ENCODE measurements around the gene CAPN9. TPM values are rescaled to one million over a fixed set of nuclear protein-coding genes. Genes with fewer than 3 reads are reported as not detected.

CAPN9 gene
- total RNA-seq, 4 donors from 2014 or later: not detected

DNA sequence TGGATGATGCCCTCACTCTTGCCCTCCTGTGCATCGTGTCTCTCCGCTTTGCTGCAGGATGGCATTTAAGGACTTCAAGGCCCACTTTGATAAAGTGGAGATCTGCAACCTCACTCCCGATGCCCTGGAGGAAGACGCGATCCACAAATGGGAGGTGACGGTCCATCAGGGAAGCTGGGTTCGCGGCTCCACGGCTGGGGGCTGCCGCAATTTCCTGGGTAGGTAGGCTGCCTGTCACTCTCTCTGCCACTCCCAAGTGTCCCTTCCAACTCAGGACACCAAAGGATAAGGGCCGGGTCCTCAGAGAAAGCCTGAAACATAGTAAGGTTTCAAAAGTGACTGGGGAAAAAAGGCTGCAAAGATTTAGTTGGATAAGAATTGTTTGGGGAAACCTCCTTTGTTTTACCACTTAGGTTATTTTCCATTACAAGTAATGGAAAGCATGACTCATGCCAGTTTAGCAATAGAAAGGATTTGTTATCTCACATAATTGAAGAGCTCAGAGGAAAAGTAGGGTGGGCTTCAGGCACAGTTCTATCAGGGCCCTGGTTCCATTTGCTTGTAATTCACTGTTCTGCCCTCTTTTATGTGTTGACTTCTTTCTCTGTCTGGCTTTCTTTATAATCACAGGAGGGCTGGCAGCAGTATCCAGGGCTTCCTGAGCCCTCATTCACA is 31.9 kb downstream of the CAPN9 start:
- Histone ChIP-seq H3K27me3 (peaks cover 0 to 3% (median 0%) of the 10 kb centered on the region in 3 donors), H3K4me3 (no peak overlapping the region), H3K4me1 (no peaks in the 10 kb centered on the region), H3K27ac (no peak overlapping the region), H3K9me3 (no peaks in the 10 kb centered on the region), H3K36me3 (no peaks in the 10 kb centered on the region)
- in situ Hi-C loops (cut with MboI; ENCODE audit: low sequenced_read_pairs in 4 of 4) (loop anchor here in 2 of 4 donors (10.0 to 25.0 kb wide), 2 partner anchors 144 to 408 kb away; no protein-coding TSS in a partner anchor), intact Hi-C loops (cut with DNase I; ENCODE audit: low total_unique reads) (no loop called here)
- DNase-seq (no peak), ATAC-seq (no peak)
- TF ChIP-seq, protein P1, sequence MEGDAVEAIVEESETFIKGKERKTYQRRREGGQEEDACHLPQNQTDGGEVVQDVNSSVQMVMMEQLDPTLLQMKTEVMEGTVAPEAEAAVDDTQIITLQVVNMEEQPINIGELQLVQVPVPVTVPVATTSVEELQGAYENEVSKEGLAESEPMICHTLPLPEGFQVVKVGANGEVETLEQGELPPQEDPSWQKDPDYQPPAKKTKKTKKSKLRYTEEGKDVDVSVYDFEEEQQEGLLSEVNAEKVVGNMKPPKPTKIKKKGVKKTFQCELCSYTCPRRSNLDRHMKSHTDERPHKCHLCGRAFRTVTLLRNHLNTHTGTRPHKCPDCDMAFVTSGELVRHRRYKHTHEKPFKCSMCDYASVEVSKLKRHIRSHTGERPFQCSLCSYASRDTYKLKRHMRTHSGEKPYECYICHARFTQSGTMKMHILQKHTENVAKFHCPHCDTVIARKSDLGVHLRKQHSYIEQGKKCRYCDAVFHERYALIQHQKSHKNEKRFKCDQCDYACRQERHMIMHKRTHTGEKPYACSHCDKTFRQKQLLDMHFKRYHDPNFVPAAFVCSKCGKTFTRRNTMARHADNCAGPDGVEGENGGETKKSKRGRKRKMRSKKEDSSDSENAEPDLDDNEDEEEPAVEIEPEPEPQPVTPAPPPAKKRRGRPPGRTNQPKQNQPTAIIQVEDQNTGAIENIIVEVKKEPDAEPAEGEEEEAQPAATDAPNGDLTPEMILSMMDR (IDR thresholded peaks at IDR 0.05 in 4 of 5, conservative IDR thresholded peaks at IDR 0.05 in 1 of 5): no peak
- no peak for TF ChIP-seq POLR2A (IDR thresholded peaks at IDR 0.05)

DNA sequence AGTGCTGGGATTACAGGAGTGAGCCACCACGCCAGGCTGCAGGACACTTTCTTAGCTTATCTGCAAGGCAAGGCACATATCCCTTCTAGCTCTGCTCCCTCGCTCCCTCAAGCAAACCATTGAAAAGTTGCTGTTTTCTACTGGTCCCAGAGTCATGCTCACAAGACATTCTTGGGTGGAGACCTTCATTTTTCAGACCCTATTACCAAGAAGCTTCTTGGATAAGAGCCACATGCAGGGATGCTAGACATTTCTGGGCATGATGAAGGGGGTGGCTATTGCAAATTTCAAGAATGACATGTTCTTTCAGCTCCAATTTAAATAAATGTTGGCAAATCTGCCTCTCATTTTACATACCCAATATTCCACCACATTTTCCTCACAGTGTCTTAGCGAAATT is 33.9 kb downstream of the CAPN9 start:
- ATAC-seq: no peak
- H3K4me3 ChIP-seq: no peak overlapping the region
- H3K36me3 ChIP-seq: no peaks in the 10 kb centered on the region
- H3K4me1 ChIP-seq: no peaks in the 10 kb centered on the region
- in situ Hi-C loops (cut with MboI; ENCODE audit: low sequenced_read_pairs in 4 of 4) (loop anchor here in 1 of 4 donors (25.0 kb wide), 1 partner anchor 406 kb away; no protein-coding TSS in a partner anchor), intact Hi-C loops (cut with DNase I; ENCODE audit: low total_unique reads) (no loop called here)
- H3K27ac ChIP-seq: no peak overlapping the region
- H3K27me3 ChIP-seq: peaks cover 0 to 3% (median 0%) of the 10 kb centered on the region in 3 donors
- TF ChIP-seq, protein P1 (IDR thresholded peaks at IDR 0.05 in 4 of 5, conservative IDR thresholded peaks at IDR 0.05 in 1 of 5): no peak
- no peak for TF ChIP-seq POLR2A (IDR thresholded peaks at IDR 0.05)
- DNase-seq: no peak
- no peaks in the 10 kb centered on the region for H3K9me3 ChIP-seq

DNA sequence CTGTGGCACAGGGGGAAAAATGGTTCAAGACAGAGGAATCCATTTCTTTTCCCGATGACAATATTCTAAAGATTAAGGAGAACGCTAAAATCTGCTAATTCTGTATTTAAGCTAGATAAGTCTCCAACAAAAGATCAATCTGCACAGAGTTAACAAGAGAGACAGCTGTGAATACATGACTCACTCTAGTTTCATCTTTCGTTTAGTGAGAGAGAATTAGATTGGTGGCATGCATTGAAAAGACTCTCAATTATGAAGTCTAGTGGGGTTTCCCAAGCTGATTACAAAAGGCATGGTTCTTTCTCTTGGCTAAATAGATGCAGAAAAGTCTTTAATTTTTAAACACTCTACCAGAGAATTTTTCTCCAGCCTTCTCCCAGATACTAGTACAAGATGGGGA is 34.4 kb downstream of the CAPN9 start:
- H3K27ac ChIP-seq: no peak overlapping the region
- intact Hi-C loops (cut with DNase I; ENCODE audit: low total_unique reads): no loop called here

DNA sequence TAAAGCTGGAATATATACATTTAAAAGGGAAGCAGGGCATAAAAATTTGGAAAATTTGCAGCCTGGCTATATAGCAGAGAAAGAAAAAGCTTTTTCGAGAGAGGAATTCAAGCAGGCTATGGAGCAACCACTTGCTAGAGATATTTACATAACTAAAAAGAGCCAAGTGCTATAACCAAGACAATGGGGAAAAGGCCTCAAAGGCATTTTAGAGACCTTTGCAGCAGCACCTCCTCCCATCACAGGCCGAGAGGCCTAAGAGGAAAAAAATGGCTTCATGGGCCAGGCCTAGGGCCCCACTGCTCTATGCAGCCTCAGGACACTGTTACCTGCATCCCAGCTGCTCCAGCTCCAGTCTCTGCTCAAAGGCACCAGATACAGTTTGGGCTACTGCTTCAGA is 37.0 kb downstream of the CAPN9 start:
- DNase-seq: no peak
- Histone ChIP-seq H3K27ac (no peak overlapping the region), H3K4me3 (no peak overlapping the region), H3K9me3 (no peaks in the 10 kb centered on the region), H3K4me1 (no peaks in the 10 kb centered on the region), H3K36me3 (no peaks in the 10 kb centered on the region), H3K27me3 (peaks cover 0 to 3% (median 0%) of the 10 kb centered on the region in 3 donors)
- TF ChIP-seq, protein P1 (IDR thresholded peaks at IDR 0.05 in 4 of 5, conservative IDR thresholded peaks at IDR 0.05 in 1 of 5): no peak
- TF ChIP-seq POLR2A (IDR thresholded peaks at IDR 0.05): no peak
- in situ Hi-C loops (cut with MboI; ENCODE audit: low sequenced_read_pairs in 4 of 4) (loop anchor here in 1 of 4 donors (25.0 kb wide), 1 partner anchor 403 kb away; no protein-coding TSS in a partner anchor), intact Hi-C loops (cut with DNase I; ENCODE audit: low total_unique reads) (no loop called here)
- no peak for ATAC-seq

More for the DNA sequence above, 34.4 kb downstream of the CAPN9 start:
- Histone ChIP-seq H3K4me3 (no peak overlapping the region), H3K4me1 (no peaks in the 10 kb centered on the region), H3K9me3 (no peaks in the 10 kb centered on the region), H3K36me3 (no peaks in the 10 kb centered on the region), H3K27me3 (peaks cover 0 to 3% (median 0%) of the 10 kb centered on the region in 3 donors)
- ATAC-seq (no peak), DNase-seq (no peak)
- no peak for TF ChIP-seq POLR2A (IDR thresholded peaks at IDR 0.05)
- TF ChIP-seq, protein P1 (IDR thresholded peaks at IDR 0.05 in 4 of 5, conservative IDR thresholded peaks at IDR 0.05 in 1 of 5): no peak
- in situ Hi-C loops (cut with MboI; ENCODE audit: low sequenced_read_pairs in 4 of 4): loop anchor here in 1 of 4 donors (25.0 kb wide), 1 partner anchor 406 kb away; no protein-coding TSS in a partner anchor

Data from gastrocnemius medialis (tissue), 4 donors.